ENCODE data around the gene SSH2.

- TF ChIP-seq CTCF (IDR thresholded peaks at IDR 0.05) (no peak), POLR2AphosphoS5 (IDR thresholded peaks at IDR 0.05) (no peak), EP300 (IDR thresholded peaks at IDR 0.05) (no peak), POLR2A (IDR thresholded peaks at IDR 0.05) (no peak)
Observed at GRCh38 chr17:29977836-29978235, 47.8 kb upstream of the SSH2 start.
